ENCODE measurements around the gene ANKS1B.

The ANKS1B gene

DNA sequence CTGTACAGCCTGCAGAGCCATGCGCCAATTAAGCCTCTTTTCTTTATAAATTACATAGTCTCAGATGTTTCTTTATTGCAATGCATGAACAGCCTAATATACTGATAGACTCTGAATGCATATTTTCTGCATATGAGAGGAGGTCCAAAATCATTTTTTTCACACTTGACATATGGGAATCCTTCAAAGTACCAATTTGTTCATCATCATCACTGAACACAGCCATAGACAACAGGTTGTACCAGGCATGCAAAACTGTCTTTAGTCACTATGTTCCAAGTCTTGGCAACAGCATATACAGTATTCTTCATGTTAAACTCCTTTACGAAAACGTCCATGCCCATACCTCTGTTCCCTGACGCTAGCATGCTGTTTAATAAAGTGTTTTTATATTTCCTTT lies 807.9 kb downstream of the ANKS1B start:
- DNase-seq: no peak
- no peaks in the 10 kb centered on the region for H3K27me3 ChIP-seq
- no peak overlapping the region for H3K4me3 ChIP-seq (ENCODE audit: low read depth, low read length)
- no peak for TF ChIP-seq CTCF (IDR thresholded peaks at IDR 0.05; ENCODE audit: low read depth, low read length)
- H3K9me3 ChIP-seq: no peaks in the 10 kb centered on the region; the same call in 1 of the 2 replicates
- H3K36me3 ChIP-seq: no peaks in the 10 kb centered on the region
- no peaks in the 10 kb centered on the region for H3K4me1 ChIP-seq

- H3K9me3 ChIP-seq: no peaks in the 10 kb centered on the region
- H3K27me3 ChIP-seq: no peaks in the 10 kb centered on the region
- no peak for DNase-seq
- H3K4me1 ChIP-seq: no peaks in the 10 kb centered on the region
- TF ChIP-seq CTCF (IDR thresholded peaks at IDR 0.05; ENCODE audit: low read depth, low read length): no peak
- H3K4me3 ChIP-seq (ENCODE audit: low read depth, low read length): no peak overlapping the region
- H3K36me3 ChIP-seq: no peaks in the 10 kb centered on the region
These were observed 814.3 kb downstream of the ANKS1B start for GRCh38 chr12:99170461-99170860.

DNA sequence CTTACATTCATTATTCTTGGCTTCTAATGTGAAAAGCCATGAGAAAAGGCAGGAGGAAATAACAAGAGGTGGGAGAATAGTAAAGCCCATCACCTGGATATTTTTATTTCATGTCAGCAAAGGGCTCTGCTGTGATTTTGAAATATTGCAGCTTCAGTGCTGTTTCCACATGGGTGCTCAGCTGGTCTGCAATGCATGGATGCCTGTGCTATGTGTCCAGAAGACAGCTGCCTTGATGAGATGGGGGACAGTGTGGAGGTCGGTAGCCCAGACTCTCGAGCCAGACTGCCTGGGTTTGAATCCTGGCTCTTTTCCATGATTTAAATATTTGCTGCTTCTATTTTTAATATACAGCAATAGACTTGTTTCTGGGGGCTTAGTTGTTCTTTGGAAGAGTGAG lies 814.7 kb downstream of the ANKS1B start:
- DNase-seq: no peak
- Histone ChIP-seq H3K4me1 (no peaks in the 10 kb centered on the region), H3K27me3 (no peaks in the 10 kb centered on the region), H3K9me3 (no peaks in the 10 kb centered on the region), H3K36me3 (no peaks in the 10 kb centered on the region), H3K4me3 (ENCODE audit: low read depth, low read length) (no peak overlapping the region)
- TF ChIP-seq CTCF (IDR thresholded peaks at IDR 0.05; ENCODE audit: low read depth, low read length): no peak

- Histone ChIP-seq H3K27me3 (no peaks in the 10 kb centered on the region), H3K4me3 (ENCODE audit: low read depth, low read length) (no peak overlapping the region), H3K9me3 (no peaks in the 10 kb centered on the region), H3K36me3 (no peaks in the 10 kb centered on the region), H3K4me1 (no peaks in the 10 kb centered on the region)
- TF ChIP-seq CTCF (IDR thresholded peaks at IDR 0.05; ENCODE audit: low read depth, low read length): no peak
- no peak for DNase-seq
These were observed 826.8 kb downstream of the ANKS1B start for GRCh38 chr12:99157946-99158345.

DNA sequence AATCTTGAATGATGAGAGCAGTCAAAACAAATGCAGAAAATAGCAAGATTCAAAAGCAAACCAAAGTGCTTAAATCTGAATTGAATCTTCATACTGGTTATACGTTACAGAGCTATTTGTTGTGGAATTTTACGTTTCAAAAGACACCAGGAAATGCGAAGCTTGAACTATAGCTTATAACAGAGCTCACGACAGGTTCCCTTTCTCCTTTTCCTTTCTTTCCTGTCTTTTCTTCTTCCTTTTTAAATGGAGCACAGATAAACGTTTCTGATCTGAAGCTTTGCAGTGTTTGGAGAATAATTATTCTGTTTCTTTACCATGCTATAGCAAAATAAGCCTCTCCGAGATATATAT lies 829.8 kb downstream of the ANKS1B start:
- Histone ChIP-seq H3K4me1 (no peaks in the 10 kb centered on the region), H3K36me3 (no peaks in the 10 kb centered on the region), H3K4me3 (ENCODE audit: low read depth, low read length) (no peak overlapping the region), H3K9me3 (no peaks in the 10 kb centered on the region), H3K27me3 (no peaks in the 10 kb centered on the region)
- no peak for DNase-seq
- no peak for TF ChIP-seq CTCF (IDR thresholded peaks at IDR 0.05; ENCODE audit: low read depth, low read length)

DNA sequence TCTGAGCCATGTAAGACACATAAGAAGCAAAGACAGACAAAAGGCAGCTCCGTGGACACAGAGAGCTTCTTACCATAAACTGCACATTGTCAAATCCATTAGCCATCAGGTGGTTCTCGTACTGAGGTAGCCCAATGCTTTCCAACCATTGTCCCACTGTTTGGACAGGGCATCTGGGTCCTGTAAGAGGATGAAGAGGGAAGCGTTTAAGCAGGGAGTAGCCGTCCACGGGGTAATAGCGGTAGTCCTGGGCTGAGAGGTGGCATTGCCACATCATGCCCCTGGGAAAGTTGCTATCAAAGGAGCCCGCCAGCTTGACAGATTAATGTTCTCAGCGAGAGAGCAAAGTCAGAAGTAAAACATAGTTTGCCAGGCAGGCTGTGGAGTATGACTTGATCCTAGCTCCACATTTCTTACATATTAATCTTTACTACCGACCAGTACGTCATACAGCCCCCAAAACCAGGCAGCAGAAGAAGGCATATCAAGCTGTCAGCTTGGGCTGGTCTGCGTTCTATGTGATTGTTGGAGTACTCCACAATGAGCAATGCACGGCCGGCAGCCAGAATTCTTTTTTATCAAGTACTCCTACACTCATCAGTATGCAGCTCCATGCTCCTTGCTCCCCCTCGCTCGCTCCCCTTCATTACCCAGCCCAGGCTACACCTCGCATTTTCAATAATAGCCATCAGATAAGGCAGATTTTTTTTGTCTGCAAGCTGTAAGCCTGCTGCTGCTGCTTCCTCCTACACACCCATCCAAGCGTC lies 830.3 kb downstream of the ANKS1B start:
- H3K9me3 ChIP-seq: no peaks in the 10 kb centered on the region
- no peaks in the 10 kb centered on the region for H3K4me1 ChIP-seq
- no peaks in the 10 kb centered on the region for H3K36me3 ChIP-seq
- no peak for DNase-seq
- no peak for TF ChIP-seq CTCF (IDR thresholded peaks at IDR 0.05; ENCODE audit: low read depth, low read length)
- H3K4me3 ChIP-seq (ENCODE audit: low read depth, low read length): no peak overlapping the region
- H3K27me3 ChIP-seq: no peaks in the 10 kb centered on the region
